OCI-LY3 (cell line): ENCODE results near the gene CRY1.
A peak's percentile ranks its signal among the peaks of the same experiment; 100 is the strongest.

Source experiments
- H2AFZ ChIP-seq: fragments of 200-600, 300-600 bp; shearing (Covaris generic); 2 replicates; pipeline ENCODE4 v1.6.0; 2014; ENCODE audit warnings: antibody characterized with exemption, low read depth, low read length
- H3K27ac ChIP-seq: fragments of 200-600, 300-600 bp; sonication (generic); 2 replicates; pipeline ENCODE4 v1.5.1; 2014; ENCODE audit warnings: mild to moderate bottlenecking, low read length, moderate library complexity, mixed read lengths
- H3K27me3 ChIP-seq: fragments of 200-600, 300-600 bp; sonication (generic); 2 replicates; pipeline ENCODE4 v1.6.1; 2014; ENCODE audit warnings: low read depth, low read length, mixed read lengths
- H3K36me3 ChIP-seq: fragments of 200-600, 300-600 bp; sonication (generic); replicated peaks from 2 replicates; pipeline ENCODE3; 2014; ENCODE audit warnings: low read depth, low read length, mixed read lengths
- H3K4me1 ChIP-seq: fragments of 300-600, 200-600 bp; sonication (generic); 2 replicates; pipeline ENCODE4 v1.6.1; 2014; ENCODE audit warnings: low read length, mixed read lengths
- H3K4me2 ChIP-seq: fragments of 200-600, 300-600 bp; sonication (generic); 2 replicates; pipeline ENCODE4 v1.6.1; 2014; ENCODE audit warnings: low read length, mixed read lengths
- H3K4me3 ChIP-seq: fragments of 300-600, 200-600 bp; sonication (generic); 2 replicates; pipeline ENCODE4 v1.5.1; 2014; ENCODE audit warnings: antibody characterized with exemption, mild to moderate bottlenecking, low read length, moderate library complexity
- H3K79me2 ChIP-seq: fragments of 300-600, 200-600 bp; shearing (Covaris generic); 2 replicates; pipeline ENCODE4 v1.6.1; 2014; ENCODE audit warnings: mild to moderate bottlenecking, low read length, mixed read lengths
- H3K9ac ChIP-seq: fragments of 300-600, 200-600 bp; shearing (Covaris generic); 2 replicates; pipeline ENCODE4 v1.6.0; 2014; ENCODE audit warnings: mild to moderate bottlenecking, low read length, moderate library complexity
- H3K9me3 ChIP-seq: fragments of 200-600, 300-600 bp; shearing (Covaris generic); 2 replicates; pipeline ENCODE4 v1.6.1; 2014; ENCODE audit warnings: low read length, mixed read lengths; ENCODE audit not compliant: insufficient read depth
- H4K20me1 ChIP-seq: fragments of 200-600, 300-600 bp; sonication (generic); 2 replicates; pipeline ENCODE4 v1.6.1; 2016; ENCODE audit warnings: low read length, mixed read lengths; ENCODE audit not compliant: insufficient read depth
- EZH2phosphoT487 ChIP-seq: fragments of 200-600 bp; shearing (Covaris generic); IDR thresholded peaks from 2 replicates; pipeline ENCODE4 v1.6.1; 2018; ENCODE audit warnings: antibody characterized with exemption, mixed run types, low read depth
- TF ChIP-seq, protein P1 (sequence below): fragments of 200-600, 300-600 bp; sonication (generic); IDR thresholded peaks from 2 replicates; pipeline ENCODE4 v1.5.1; 2014; ENCODE audit warnings: antibody characterized with exemption, low read length, low read depth

The CRY1 gene

DNA sequence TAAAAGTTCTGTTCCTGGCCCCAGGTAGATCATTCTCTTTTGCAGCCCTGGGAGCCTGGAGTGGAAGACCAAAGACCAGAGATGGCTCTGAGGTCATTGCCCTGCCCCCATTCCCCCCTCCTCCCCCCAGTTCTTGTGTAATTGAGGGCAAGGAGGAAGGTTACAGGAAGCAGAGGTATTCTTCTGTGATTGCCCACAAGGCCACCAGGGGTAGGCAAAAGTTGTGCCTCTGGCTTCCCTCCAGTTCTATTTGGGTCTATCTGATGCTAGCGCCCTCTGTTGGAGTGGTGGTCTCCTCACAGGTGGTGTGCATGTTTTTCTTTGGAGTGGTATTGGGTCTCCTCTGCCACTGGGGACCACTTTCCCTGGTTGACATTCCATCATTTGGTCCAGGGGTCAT is 41.2 kb upstream of the CRY1 start:
- H4K20me1 ChIP-seq, result no peaks in the 10 kb centered on the region
- H3K9me3 ChIP-seq, result no peaks in the 10 kb centered on the region
- no peak for TF ChIP-seq EZH2phosphoT487
- TF ChIP-seq, protein P1, sequence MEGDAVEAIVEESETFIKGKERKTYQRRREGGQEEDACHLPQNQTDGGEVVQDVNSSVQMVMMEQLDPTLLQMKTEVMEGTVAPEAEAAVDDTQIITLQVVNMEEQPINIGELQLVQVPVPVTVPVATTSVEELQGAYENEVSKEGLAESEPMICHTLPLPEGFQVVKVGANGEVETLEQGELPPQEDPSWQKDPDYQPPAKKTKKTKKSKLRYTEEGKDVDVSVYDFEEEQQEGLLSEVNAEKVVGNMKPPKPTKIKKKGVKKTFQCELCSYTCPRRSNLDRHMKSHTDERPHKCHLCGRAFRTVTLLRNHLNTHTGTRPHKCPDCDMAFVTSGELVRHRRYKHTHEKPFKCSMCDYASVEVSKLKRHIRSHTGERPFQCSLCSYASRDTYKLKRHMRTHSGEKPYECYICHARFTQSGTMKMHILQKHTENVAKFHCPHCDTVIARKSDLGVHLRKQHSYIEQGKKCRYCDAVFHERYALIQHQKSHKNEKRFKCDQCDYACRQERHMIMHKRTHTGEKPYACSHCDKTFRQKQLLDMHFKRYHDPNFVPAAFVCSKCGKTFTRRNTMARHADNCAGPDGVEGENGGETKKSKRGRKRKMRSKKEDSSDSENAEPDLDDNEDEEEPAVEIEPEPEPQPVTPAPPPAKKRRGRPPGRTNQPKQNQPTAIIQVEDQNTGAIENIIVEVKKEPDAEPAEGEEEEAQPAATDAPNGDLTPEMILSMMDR, result peak; percentile 42
- no peak overlapping the region for H3K4me3 ChIP-seq
- no peaks in the 10 kb centered on the region for H3K79me2 ChIP-seq
- no peak overlapping the region for H3K27ac ChIP-seq
- no peaks in the 10 kb centered on the region for H3K36me3 ChIP-seq
- H3K27me3 ChIP-seq, result 0 out of 2 replicates have a peak, but pooled peaks cover 3% of the 10 kb centered on the region
- H3K9ac ChIP-seq, result no peak overlapping the region
- no peaks in the 10 kb centered on the region for H3K4me1 ChIP-seq
- H3K4me2 ChIP-seq, result no peak overlapping the region
- no peak overlapping the region for H2AFZ ChIP-seq

DNA sequence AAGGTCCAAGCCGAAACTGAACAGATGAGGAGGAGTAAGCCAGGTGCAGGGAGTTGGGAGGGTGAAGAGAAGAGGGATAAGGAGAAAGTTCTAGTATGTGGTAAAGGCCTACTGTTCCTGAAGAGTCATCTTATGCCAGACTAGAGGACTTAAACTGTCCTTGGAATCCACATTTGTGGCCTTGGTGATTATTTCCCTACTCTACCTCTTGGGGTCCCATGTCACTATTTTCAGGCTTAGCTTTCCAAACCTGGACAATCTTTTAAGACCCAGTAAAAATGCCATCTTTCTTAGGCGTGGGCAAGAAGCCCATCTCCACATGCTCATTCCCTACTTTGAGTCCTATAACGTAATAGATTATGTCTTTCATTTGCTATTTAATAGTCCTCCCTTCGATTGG is 40.1 kb upstream of the CRY1 start:
- Histone ChIP-seq H4K20me1 (no peaks in the 10 kb centered on the region), H3K27me3 (0 out of 2 replicates have a peak, but pooled peaks cover 7% of the 10 kb centered on the region), H2AFZ (no peak overlapping the region), H3K36me3 (no peaks in the 10 kb centered on the region), H3K27ac (no peak overlapping the region), H3K9ac (no peak overlapping the region), H3K79me2 (no peaks in the 10 kb centered on the region), H3K9me3 (no peaks in the 10 kb centered on the region), H3K4me1 (no peaks in the 10 kb centered on the region), H3K4me2 (no peak overlapping the region), H3K4me3 (no peak overlapping the region)
- TF ChIP-seq, protein P1, result no peak
- TF ChIP-seq EZH2phosphoT487, result no peak

DNA sequence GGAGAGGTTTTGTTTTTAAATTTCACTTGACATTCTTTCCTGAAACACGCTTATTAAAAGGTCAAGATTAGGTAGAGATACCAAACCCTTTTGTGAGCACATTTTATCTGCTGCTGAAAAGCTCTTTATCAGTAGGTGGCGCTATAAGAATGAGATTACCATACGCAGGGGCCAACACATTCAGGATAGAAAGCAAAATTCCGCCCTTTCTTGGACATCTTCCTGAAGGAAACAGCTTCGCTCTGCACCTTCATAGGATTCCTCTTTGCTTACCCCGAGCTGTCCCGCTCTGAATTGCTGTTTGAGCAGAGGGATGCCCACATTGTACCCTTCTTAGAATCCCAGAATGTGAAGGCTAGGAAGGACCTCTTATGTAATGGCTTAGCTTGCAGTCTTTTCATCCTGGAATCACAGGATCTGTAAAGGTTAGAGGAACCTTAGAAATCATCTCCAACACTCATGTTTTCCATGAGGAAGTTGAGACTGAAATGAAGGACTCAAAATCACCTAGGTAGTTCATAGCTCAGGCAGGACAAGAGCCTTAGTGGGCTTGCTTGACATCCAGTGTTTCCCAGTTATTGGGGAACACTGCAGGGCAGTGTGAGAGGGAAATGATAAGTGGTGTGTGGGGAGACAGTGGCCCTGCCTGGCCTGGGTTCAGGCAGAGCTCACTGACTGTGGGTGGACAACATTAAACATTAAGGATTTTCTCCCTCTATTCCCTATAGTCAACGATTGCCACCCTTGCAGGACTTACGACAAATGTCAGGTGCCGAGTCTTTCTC is 38.7 kb upstream of the CRY1 start:
- no peaks in the 10 kb centered on the region for H3K79me2 ChIP-seq
- no peak overlapping the region for H3K4me3 ChIP-seq
- no peak overlapping the region for H3K27ac ChIP-seq
- H3K36me3 ChIP-seq, result no peaks in the 10 kb centered on the region
- H3K9ac ChIP-seq, result no peak overlapping the region
- peak overlapping the region; percentile 25; the same call in 1 of the 2 replicates for H3K4me2 ChIP-seq
- H3K27me3 ChIP-seq, result 0 out of 2 replicates have a peak, but pooled peaks cover 7% of the 10 kb centered on the region
- TF ChIP-seq, protein P1, result peak; percentile 85
- TF ChIP-seq EZH2phosphoT487, result no peak
- peak overlapping the region; percentile 84; the same call in 1 of the 2 replicates for H2AFZ ChIP-seq
- no peaks in the 10 kb centered on the region for H3K9me3 ChIP-seq
- no peaks in the 10 kb centered on the region for H4K20me1 ChIP-seq
- no peaks in the 10 kb centered on the region for H3K4me1 ChIP-seq

DNA sequence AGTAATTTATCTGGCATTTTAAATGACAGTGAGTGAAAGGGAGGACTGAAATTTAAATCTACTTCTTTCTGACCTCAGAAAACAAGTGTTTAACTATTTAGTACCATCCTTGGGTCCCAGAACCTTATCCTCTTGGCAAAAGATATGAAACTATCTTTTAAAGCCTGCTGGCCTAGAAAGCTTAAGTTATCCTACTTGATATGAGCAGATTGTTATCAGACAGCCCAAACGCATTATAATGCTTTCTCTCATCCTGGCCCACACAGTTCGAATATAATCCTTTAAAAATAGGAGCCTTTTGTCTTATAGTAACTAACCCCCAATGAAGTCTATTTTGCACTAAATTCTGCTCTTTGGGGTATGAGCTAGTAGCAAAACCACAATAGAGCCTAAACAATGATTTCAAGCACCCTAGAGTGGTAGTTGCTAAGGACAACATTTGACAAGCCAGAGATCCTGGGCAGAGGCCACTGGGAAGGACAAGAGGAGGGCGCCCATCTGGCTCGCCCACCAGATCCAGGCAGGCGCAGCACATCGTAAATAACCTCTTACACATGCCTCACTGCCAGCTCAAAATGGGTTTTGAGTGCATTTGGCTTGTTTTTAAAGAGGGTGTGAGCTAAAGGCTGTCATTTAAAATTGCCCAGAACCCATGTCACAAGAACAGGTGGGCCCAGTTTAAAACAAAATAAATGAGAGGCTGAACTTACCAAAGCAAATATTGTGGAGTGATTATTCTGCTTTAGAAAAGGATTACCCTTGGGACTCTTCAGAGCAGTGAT is 37.7 kb upstream of the CRY1 start:
- no peaks in the 10 kb centered on the region for H3K79me2 ChIP-seq
- no peaks in the 10 kb centered on the region for H3K36me3 ChIP-seq
- H3K27ac ChIP-seq, result no peak overlapping the region
- H3K9ac ChIP-seq, result no peak overlapping the region
- peaks cover 8% of the 10 kb centered on the region; the same call in 1 of the 2 replicates for H3K27me3 ChIP-seq
- H3K4me2 ChIP-seq, result no peak overlapping the region
- no peak overlapping the region for H3K4me3 ChIP-seq
- H3K9me3 ChIP-seq, result no peaks in the 10 kb centered on the region
- no peak overlapping the region for H2AFZ ChIP-seq
- TF ChIP-seq EZH2phosphoT487, result no peak
- TF ChIP-seq, protein P1, result no peak
- H3K4me1 ChIP-seq, result no peaks in the 10 kb centered on the region
- H4K20me1 ChIP-seq, result no peaks in the 10 kb centered on the region
